CD4-positive, alpha-beta T cell (primary cell): Measurements from ENCODE around the gene ERBB3. TPM values are rescaled to one million over a fixed set of nuclear protein-coding genes. Genes with fewer than 3 reads are reported as not detected.

Source experiments
- ATAC-seq: fragments of 200-7000 bp; cut with Tn5 transposase; one replicate; pipeline ENCODE4 v1.10.0; 2022; ENCODE audit warnings: mild to moderate bottlenecking; ENCODE audit not compliant: poor library complexity
- CTCF ChIA-PET: fragments of 350-600 bp; sonication (Branson Sonifier 250); formaldehyde crosslinking; loops from one replicate; lab custom pipeline; 2021; ENCODE audit warnings: antibody characterized with exemption, inconsistent platforms; lab: Charles Lee
- POLR2A ChIA-PET: fragments of 350-600 bp; sonication (Branson Sonifier 250); formaldehyde crosslinking; loops from one replicate; lab custom pipeline; 2021; ENCODE audit warnings: antibody characterized with exemption, inconsistent platforms; lab: Charles Lee
- DNase-seq, 14 experiments: peaks; one replicate each; pipeline ENCODE4 v3.0.0-alpha.2; 2013 to 2020; ENCODE audit warnings: mixed read lengths in 2 of 14
- H3K27ac ChIP-seq, 2 donors: one replicate each; pipeline versions ENCODE4 v1.5.1 to v1.7.0; 2013; ENCODE audit warnings: low read length in 2 of 2, low read depth in 1 of 2, mild to moderate bottlenecking in 1 of 2
- H3K27me3 ChIP-seq, 2 experiments: 1 replicate in 1 of 2; 2 replicates in 1 of 2; pipeline versions ENCODE4 v1.6.1 to v1.7.0; 2013; ENCODE audit warnings: low read length in 2 of 2, control low read depth in 1 of 2, mild to moderate bottlenecking in 1 of 2, moderate library complexity in 1 of 2; ENCODE audit not compliant: insufficient read depth in 2 of 2, control insufficient read depth in 1 of 2
- H3K36me3 ChIP-seq: one replicate; pipeline ENCODE4 v1.6.1; 2013; ENCODE audit warnings: low read length, control low read depth; ENCODE audit not compliant: insufficient read depth
- H3K4me1 ChIP-seq: one replicate; pipeline ENCODE4 v1.6.1; 2013; ENCODE audit warnings: low read length, control low read depth; ENCODE audit not compliant: insufficient read depth
- H3K4me3 ChIP-seq: one replicate; pipeline ENCODE4 v1.5.1; 2013; ENCODE audit warnings: mild to moderate bottlenecking, low read length, moderate library complexity
- H3K9me3 ChIP-seq, 2 experiments: 1 replicate in 1 of 2; 2 replicates in 1 of 2; pipeline versions ENCODE4 v1.6.1 to v1.7.0; 2013; ENCODE audit warnings: low read length in 2 of 2, mild to moderate bottlenecking in 2 of 2, control low read depth in 1 of 2, moderate library complexity in 1 of 2; ENCODE audit not compliant: control insufficient read depth in 1 of 2, insufficient read depth in 1 of 2
- H3K27ac Mint-ChIP-seq: one replicate; pipeline ENCODE4 v1.8.0; 2020; ENCODE audit warnings: mixed read lengths
- H3K27me3 Mint-ChIP-seq: one replicate; pipeline ENCODE4 v1.8.0; 2021; ENCODE audit warnings: mixed read lengths
- H3K36me3 Mint-ChIP-seq: one replicate; pipeline ENCODE4 v1.8.0; 2021; ENCODE audit warnings: low read depth, mixed read lengths
- H3K4me1 Mint-ChIP-seq: one replicate; pipeline ENCODE4 v1.8.0; 2021; ENCODE audit warnings: low read depth, mixed read lengths
- H3K4me3 Mint-ChIP-seq: one replicate; pipeline ENCODE4 v1.8.0; 2020; ENCODE audit warnings: mild to moderate bottlenecking, mixed read lengths
- H3K9me3 Mint-ChIP-seq: one replicate; pipeline ENCODE4 v1.8.0; 2020; ENCODE audit warnings: mixed read lengths
- CTCF ChIP-seq: fragments of 200-600 bp; IDR thresholded peaks from one replicate; pipeline ENCODE4 v1.8.0; 2022; ENCODE audit warnings: antibody characterized with exemption, mild to moderate bottlenecking
- intact Hi-C, 2 experiments: fragments of 100-400 bp; cut with DNase I in 1 of 2; cut with micrococcal nuclease in 1 of 2; formaldehyde crosslinking; loops; one replicate each; pipeline versions ENCODE4 v1.15.1 to v1.9.0; 2023 to 2025; cut with DNase I, micrococcal nuclease
- total RNA-seq, 174 experiments: library from RNA in 2 of 174; stranded (reverse) in 2 of 174; gene quantifications; one replicate each; pipeline ENCODE4 v1.2.3 and lab custom pipeline; 2021 to 2026

Gene ERBB3
- total RNA-seq, 2 experiments from 2014 or later = 0.22 to 0.47 TPM

GRCh38 chr12:56141946-56142784, 62.2 kb downstream of the ERBB3 start:
- ATAC-seq (no peak), DNase-seq (no peak)
- no peak for TF ChIP-seq CTCF
- no peaks in the 10 kb centered on the region for H3K9me3 Mint-ChIP-seq
- H3K36me3 ChIP-seq = peaks cover 81% of the 10 kb centered on the region
- H3K4me3 Mint-ChIP-seq = no peak overlapping the region
- H3K4me1 Mint-ChIP-seq = peaks cover 59% of the 10 kb centered on the region
- H3K36me3 Mint-ChIP-seq = peaks cover 85% of the 10 kb centered on the region
- H3K27me3 Mint-ChIP-seq = no peaks in the 10 kb centered on the region
- no peak overlapping the region for H3K4me3 ChIP-seq
- ChIA-PET CTCF (interaction anchor here (1.3 to 2.7 kb wide), 2 partner anchors 15 to 47 kb away, joined by 5 to 13 read pairs; partner anchors contain the start of genes ESYT1 and SMARCC2), POLR2A (interaction anchor here (0.7 to 6.3 kb wide), 4 partner anchors 8 to 14 kb away, joined by 3 to 35 read pairs (median 6); partner anchors contain the start of genes ESYT1 and MYL6B)
- no peaks in the 10 kb centered on the region for H3K9me3 ChIP-seq
- intact Hi-C loops = no loop called here
- H3K27ac Mint-ChIP-seq = peak overlapping the region; percentile 81
- H3K4me1 ChIP-seq = peaks cover 67% of the 10 kb centered on the region
- H3K27me3 ChIP-seq = no peaks in the 10 kb centered on the region
- peak overlapping the region in 1 of 2 donors; percentile 13 for H3K27ac ChIP-seq

GRCh38 chr12:56143217-56143616, 63.3 kb downstream of the ERBB3 start:
- H3K36me3 Mint-ChIP-seq = peaks cover 74% of the 10 kb centered on the region
- CTCF ChIA-PET = interaction anchor here (0.5 to 2.7 kb wide), 3 partner anchors 17 to 58 kb away, joined by 3 to 13 read pairs (median 10); partner anchors contain the start of gene SMARCC2
- H3K4me3 ChIP-seq = no peak overlapping the region
- H3K27ac ChIP-seq = peak overlapping the region in 1 of 2 donors; percentile 7
- H3K4me3 Mint-ChIP-seq = no peak overlapping the region
- POLR2A ChIA-PET = interaction anchor here (0.7 to 6.3 kb wide), 5 partner anchors 7 to 15 kb away, joined by 3 to 35 read pairs (median 7); partner anchors contain the start of genes ESYT1, MYL6 and MYL6B
- intact Hi-C loops = no loop called here
- H3K27me3 ChIP-seq = no peaks in the 10 kb centered on the region
- peaks cover 58% of the 10 kb centered on the region for H3K4me1 ChIP-seq
- TF ChIP-seq CTCF = no peak
- H3K4me1 Mint-ChIP-seq = peaks cover 49% of the 10 kb centered on the region
- H3K27ac Mint-ChIP-seq = peak overlapping the region; percentile 81
- no peaks in the 10 kb centered on the region for H3K27me3 Mint-ChIP-seq
- no peaks in the 10 kb centered on the region for H3K9me3 ChIP-seq
- peak in 3 of 14 experiments; percentile 14 to 59 (median 51) for DNase-seq
- H3K36me3 ChIP-seq = peaks cover 70% of the 10 kb centered on the region
- H3K9me3 Mint-ChIP-seq = no peaks in the 10 kb centered on the region
- peak; percentile 43 for ATAC-seq

GRCh38 chr12:56143870-56144269, 63.9 kb downstream of the ERBB3 start:
- no peaks in the 10 kb centered on the region for H3K27me3 Mint-ChIP-seq
- H3K36me3 ChIP-seq = peaks cover 64% of the 10 kb centered on the region
- H3K4me1 ChIP-seq = peaks cover 51% of the 10 kb centered on the region
- peak overlapping the region; percentile 81 for H3K27ac Mint-ChIP-seq
- ChIA-PET POLR2A (interaction anchor here (0.9 to 2.0 kb wide), 4 partner anchors 12 to 19 kb away, joined by 3 to 10 read pairs (median 5); partner anchors contain the start of genes ESYT1 and MYL6), CTCF (interaction anchor here (2.0 to 2.7 kb wide), 2 partner anchors 18 to 46 kb away, joined by 10 to 13 read pairs; partner anchors contain the start of gene SMARCC2)
- no peak overlapping the region for H3K4me3 ChIP-seq
- no peak for DNase-seq
- H3K4me3 Mint-ChIP-seq = no peak overlapping the region
- no peaks in the 10 kb centered on the region for H3K9me3 ChIP-seq
- H3K27me3 ChIP-seq = no peaks in the 10 kb centered on the region
- no peaks in the 10 kb centered on the region for H3K9me3 Mint-ChIP-seq
- H3K4me1 Mint-ChIP-seq = peaks cover 42% of the 10 kb centered on the region
- intact Hi-C loops = no loop called here
- ATAC-seq = no peak
- peaks cover 68% of the 10 kb centered on the region for H3K36me3 Mint-ChIP-seq
- H3K27ac ChIP-seq = peak overlapping the region in 1 of 2 donors; percentile 7
- TF ChIP-seq CTCF = no peak
